Prostate gland (tissue), 2 donors: ENCODE measurements around the gene ACSL1.

Source experiments
- CTCF ChIP-seq, 4 experiments: fragments of 200-600 bp in 2 of 4; fragments of 450-650 bp in 2 of 4; sonication (generic) in 2 of 4; IDR thresholded peaks; 1 replicate in 3 of 4; 2 replicates in 1 of 4; pipeline ENCODE4 v1.5.1; 2016 to 2019; ENCODE audit warnings: antibody characterized with exemption in 4 of 4, mild to moderate bottlenecking in 2 of 4, moderate library complexity in 2 of 4
- POLR2A ChIP-seq: fragments of 450-650 bp; IDR thresholded peaks from one replicate; pipeline ENCODE4 v1.6.1; 2016; ENCODE audit warnings: antibody characterized with exemption, mild to moderate bottlenecking
- POLR2AphosphoS5 ChIP-seq: sonication (generic); formaldehyde crosslinking; IDR thresholded peaks from one replicate; pipeline ENCODE4 v1.6.1; 2017; ENCODE audit warnings: antibody characterized with exemption

GRCh38 chr4:184755278-184755677 lies 70.5 kb downstream of the ACSL1 start:
- TF ChIP-seq CTCF (IDR thresholded peaks at IDR 0.05) (no peak), POLR2A (no peak), POLR2AphosphoS5 (no peak)
